ENCODE results near the gene CSTPP1.

- TF ChIP-seq, protein P1, sequence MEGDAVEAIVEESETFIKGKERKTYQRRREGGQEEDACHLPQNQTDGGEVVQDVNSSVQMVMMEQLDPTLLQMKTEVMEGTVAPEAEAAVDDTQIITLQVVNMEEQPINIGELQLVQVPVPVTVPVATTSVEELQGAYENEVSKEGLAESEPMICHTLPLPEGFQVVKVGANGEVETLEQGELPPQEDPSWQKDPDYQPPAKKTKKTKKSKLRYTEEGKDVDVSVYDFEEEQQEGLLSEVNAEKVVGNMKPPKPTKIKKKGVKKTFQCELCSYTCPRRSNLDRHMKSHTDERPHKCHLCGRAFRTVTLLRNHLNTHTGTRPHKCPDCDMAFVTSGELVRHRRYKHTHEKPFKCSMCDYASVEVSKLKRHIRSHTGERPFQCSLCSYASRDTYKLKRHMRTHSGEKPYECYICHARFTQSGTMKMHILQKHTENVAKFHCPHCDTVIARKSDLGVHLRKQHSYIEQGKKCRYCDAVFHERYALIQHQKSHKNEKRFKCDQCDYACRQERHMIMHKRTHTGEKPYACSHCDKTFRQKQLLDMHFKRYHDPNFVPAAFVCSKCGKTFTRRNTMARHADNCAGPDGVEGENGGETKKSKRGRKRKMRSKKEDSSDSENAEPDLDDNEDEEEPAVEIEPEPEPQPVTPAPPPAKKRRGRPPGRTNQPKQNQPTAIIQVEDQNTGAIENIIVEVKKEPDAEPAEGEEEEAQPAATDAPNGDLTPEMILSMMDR (IDR thresholded peaks at IDR 0.05), result no peak
- TF ChIP-seq POLR2A (IDR thresholded peaks at IDR 0.05), result no peak
These were observed 157.0 kb downstream of the CSTPP1 start for GRCh38 chr11:47093541-47093940.

Data from right lobe of liver (tissue), 4 donors.